WTC11 (cell line): ENCODE data around the gene LPIN2. TPM values are rescaled to one million over a fixed set of nuclear protein-coding genes. Genes with fewer than 3 reads are reported as not detected.

ENCODE experiments used
- ATAC-seq: fragments of 200-7000 bp; cut with Tn5 transposase; 2 replicates; pipeline ENCODE4 v1.10.0; 2021; ENCODE audit warnings: mild to moderate bottlenecking, moderate library complexity
- CTCF ChIA-PET: fragments of 300-600 bp; sonication (Branson Sonifier 250); formaldehyde crosslinking; loops from one replicate; lab custom pipeline; 2021; ENCODE audit warnings: antibody characterized with exemption; lab: Charles Lee
- POLR2A ChIA-PET: fragments of 350-600 bp; sonication (Branson Sonifier 250); formaldehyde crosslinking; loops from one replicate; lab custom pipeline; 2021; ENCODE audit warnings: antibody characterized with exemption; lab: Charles Lee
- DNase-seq: peaks from one replicate; pipeline ENCODE4 v3.0.0; 2021; ENCODE audit warnings: low spot score
- H3K27ac Mint-ChIP-seq: 2 replicates; pipeline ENCODE4 v1.8.0; 2021; ENCODE audit warnings: mixed read lengths
- H3K27me3 Mint-ChIP-seq: 2 replicates; pipeline ENCODE4 v1.8.0; 2021; ENCODE audit warnings: low read depth, mild to moderate bottlenecking, moderate library complexity, mixed read lengths
- H3K36me3 Mint-ChIP-seq: 2 replicates; pipeline ENCODE4 v1.8.0; 2021; ENCODE audit warnings: mixed read lengths
- H3K4me1 Mint-ChIP-seq: 2 replicates; pipeline ENCODE4 v1.8.0; 2022; ENCODE audit warnings: mixed read lengths
- H3K4me3 Mint-ChIP-seq: 2 replicates; pipeline ENCODE4 v1.8.0; 2021; ENCODE audit warnings: mild to moderate bottlenecking, moderate library complexity, mixed read lengths
- H3K9me3 Mint-ChIP-seq: 2 replicates; pipeline ENCODE4 v1.8.0; 2021; ENCODE audit warnings: mixed read lengths
- ARID4B ChIP-seq: sonication (generic); formaldehyde crosslinking; IDR thresholded peaks from 2 replicates; pipeline ENCODE4 v1.8.0; 2023; ENCODE audit warnings: missing genetic modification reagents, mild to moderate bottlenecking, borderline replicate concordance
- ATF6 ChIP-seq: sonication (generic); formaldehyde crosslinking; IDR thresholded peaks from 2 replicates; pipeline ENCODE4 v1.8.1; 2023; ENCODE audit warnings: mild to moderate bottlenecking, missing genetic modification reagents
- CBFB ChIP-seq: sonication (generic); formaldehyde crosslinking; IDR thresholded peaks from 2 replicates; pipeline ENCODE4 v1.8.1; 2022; ENCODE audit warnings: mild to moderate bottlenecking, low read depth, missing genetic modification reagents
- CDX4 ChIP-seq: fragments of 250-450 bp; sonication (Bioruptor Pico); IDR thresholded peaks from 2 replicates; pipeline ENCODE4 v1.9.0; 2021; ENCODE audit warnings: moderate library complexity, mild to moderate bottlenecking, inconsistent platforms, borderline replicate concordance
- E2F4 ChIP-seq: sonication (generic); formaldehyde crosslinking; IDR thresholded peaks from 2 replicates; pipeline ENCODE4 v1.8.1; 2022; ENCODE audit warnings: low read depth, mild to moderate bottlenecking, moderate library complexity, missing genetic modification reagents, borderline replicate concordance
- ERG ChIP-seq: fragments of 250-450 bp; sonication (Bioruptor Pico); IDR thresholded peaks from 2 replicates; pipeline ENCODE4 v1.8.0; 2021; ENCODE audit warnings: mild to moderate bottlenecking
- FOXK1 ChIP-seq: sonication (generic); formaldehyde crosslinking; IDR thresholded peaks from 2 replicates; pipeline ENCODE4 v1.8.0; 2022; ENCODE audit warnings: mild to moderate bottlenecking, moderate library complexity, missing genetic modification reagents
- GABPB1 ChIP-seq: sonication (generic); formaldehyde crosslinking; IDR thresholded peaks from 2 replicates; pipeline ENCODE4 v1.8.1; 2023; ENCODE audit warnings: mild to moderate bottlenecking, missing genetic modification reagents
- IRF1 ChIP-seq: sonication (generic); formaldehyde crosslinking; IDR thresholded peaks from 2 replicates; pipeline ENCODE4 v1.8.0; 2023; ENCODE audit warnings: missing genetic modification reagents
- TP53 ChIP-seq: sonication (generic); formaldehyde crosslinking; IDR thresholded peaks from 2 replicates; pipeline ENCODE4 v1.8.1; 2023; ENCODE audit warnings: mild to moderate bottlenecking, missing genetic modification reagents
- USF1 ChIP-seq: sonication (generic); formaldehyde crosslinking; IDR thresholded peaks from 2 replicates; pipeline ENCODE4 v1.8.0; 2022; ENCODE audit warnings: mild to moderate bottlenecking, missing genetic modification reagents
- ZMAT4 ChIP-seq: fragments of 250-450 bp; sonication (Bioruptor Pico); IDR thresholded peaks from 2 replicates; pipeline ENCODE4 v1.9.0; 2021; ENCODE audit warnings: mild to moderate bottlenecking
- ZNF121 ChIP-seq: sonication (generic); formaldehyde crosslinking; IDR thresholded peaks from 2 replicates; pipeline ENCODE4 v1.8.0; 2023; ENCODE audit warnings: missing genetic modification reagents
- ZNF671 ChIP-seq: fragments of 250-450 bp; sonication (Bioruptor Pico); IDR thresholded peaks from 2 replicates; pipeline ENCODE4 v1.8.0; 2021; ENCODE audit warnings: mild to moderate bottlenecking
- ZSCAN18 ChIP-seq: fragments of 250-450 bp; sonication (Bioruptor Pico); IDR thresholded peaks from 2 replicates; pipeline ENCODE4 v2.1.2; 2022; ENCODE audit warnings: mild to moderate bottlenecking, moderate library complexity
- total RNA-seq: library from RNA; stranded (reverse); gene quantifications from 3 replicates; pipeline ENCODE4 v1.2.3, GENCODE V29; 2021

LPIN2 gene
- total RNA-seq, 1 experiment from 2014 or later, result 11.8 TPM

- TF ChIP-seq CDX4 (CRISPR knock-in tag) (no peak), E2F4 (CRISPR knock-in tag) (no peak)
These were observed 48.8 kb upstream of the LPIN2 start (continued) for GRCh38 chr18:3061581-3062312.

GRCh38 chr18:3060667-3061580, 48.0 kb upstream of the LPIN2 start:
- Mint-ChIP-seq H3K27ac (no peak overlapping the region), H3K4me1 (peaks cover 12% of the 10 kb centered on the region), H3K36me3 (no peaks in the 10 kb centered on the region), H3K4me3 (no peak overlapping the region), H3K9me3 (peaks cover 4% of the 10 kb centered on the region), H3K27me3 (no peaks in the 10 kb centered on the region)
- CTCF ChIA-PET, result interaction anchor here (0.8 to 3.5 kb wide), 4 partner anchors 24 to 185 kb away, joined by 3 to 18 read pairs (median 3); no protein-coding TSS in a partner anchor
- DNase-seq (no peak), ATAC-seq (no peak)
- peak; percentile 60; the same call in 1 of the 2 replicates for TF ChIP-seq GABPB1
- TF ChIP-seq ZMAT4 (CRISPR knock-in tag), result no peak
- no peak for TF ChIP-seq ZNF671 (CRISPR knock-in tag)
- no peak for TF ChIP-seq ERG (CRISPR knock-in tag)
- TF ChIP-seq ARID4B (CRISPR knock-in tag), result no peak
- TF ChIP-seq ZNF121, result no peak
- no peak for TF ChIP-seq CBFB (CRISPR knock-in tag)
- TF ChIP-seq FOXK1 (CRISPR knock-in tag), result no peak
- POLR2A ChIA-PET, result no interaction called here

- Mint-ChIP-seq H3K9me3 (peaks cover 7% of the 10 kb centered on the region), H3K27me3 (peaks cover under 1% of the 10 kb centered on the region; the same call in 1 of the 2 replicates), H3K36me3 (peaks cover under 1% of the 10 kb centered on the region), H3K4me3 (no peak overlapping the region), H3K27ac (no peak overlapping the region), H3K4me1 (peaks cover 16% of the 10 kb centered on the region)
- ChIA-PET CTCF (no interaction called here), POLR2A (no interaction called here)
- DNase-seq, result no peak
- ATAC-seq, result no peak
- TF ChIP-seq USF1 (CRISPR knock-in tag) (no peak), TP53 (CRISPR knock-in tag) (no peak), ATF6 (CRISPR knock-in tag) (no peak), ZSCAN18 (CRISPR knock-in tag) (no peak), IRF1 (CRISPR knock-in tag) (no peak)
These were observed 46.3 kb upstream of the LPIN2 start for GRCh38 chr18:3059272-3059671.
